Stimulated activated CD8-positive, alpha-beta memory T cell treated with anti-CD3 and anti-CD28 coated beads, Interleukin-4, amount 100 ng/mL, for 1 hour (primary cell): ENCODE results near the gene ISG15.

Source experiments
- DNase-seq, 2 donors: peaks; one replicate each; pipeline ENCODE4 v3.0.0-alpha.2; 2020; ENCODE audit warnings: low read depth in 2 of 2, low spot score in 1 of 2

Gene ISG15

GRCh38 chr1:1013105-1013921 lies at the start of gene ISG15:
Gene ISG15, plus strand, starts transcription at chr1:1013497. Its CDS starts 77 bp downstream, at chr1:1013574.
- DNase-seq, result peak; percentile 60 to 80

GRCh38 chr1:963746-964525 lies 49.4 kb upstream of the ISG15 start:
- no peak for DNase-seq

GRCh38 chr1:964691-965525 lies 48.4 kb upstream of the ISG15 start:
- DNase-seq, result no peak

- no peak for DNase-seq
These were observed 47.7 kb upstream of the ISG15 start for GRCh38 chr1:965526-966134.

- no peak for DNase-seq
These were observed 47.1 kb upstream of the ISG15 start, which contains the start of gene PLEKHN1 for GRCh38 chr1:966135-966703. Gene PLEKHN1, plus strand, starts transcription at chr1:966482. Its CDS starts 50 bp downstream, at chr1:966532.

- peak; percentile 59 to 70 for DNase-seq
These were observed 46.5 kb upstream of the ISG15 start for GRCh38 chr1:966704-967300.

- no peak for DNase-seq
These were observed 45.6 kb upstream of the ISG15 start for GRCh38 chr1:967466-968343.

- no peak for DNase-seq
These were observed 43.9 kb upstream of the ISG15 start for GRCh38 chr1:969260-969855.

GRCh38 chr1:970242-970972 lies 42.9 kb upstream of the ISG15 start:
- no peak for DNase-seq

GRCh38 chr1:970973-971730 lies 42.1 kb upstream of the ISG15 start:
- DNase-seq, result no peak

- no peak for DNase-seq
These were observed 41.4 kb upstream of the ISG15 start for GRCh38 chr1:971751-972506.

GRCh38 chr1:972726-973458 lies 40.4 kb upstream of the ISG15 start:
- DNase-seq, result no peak

- no peak for DNase-seq
These were observed 39.6 kb upstream of the ISG15 start for GRCh38 chr1:973459-974292.

GRCh38 chr1:974293-974640 lies 39.0 kb upstream of the ISG15 start:
- no peak for DNase-seq

GRCh38 chr1:974687-975328 lies 38.5 kb upstream of the ISG15 start:
- DNase-seq, result no peak
